Vagina (tissue), 2 donors: ENCODE measurements around the gene HMCN2. TPM values are rescaled to one million over a fixed set of nuclear protein-coding genes. Genes with fewer than 3 reads are reported as not detected.

ENCODE experiments used
- DNase-seq, 2 donors: peaks; one replicate each; pipeline ENCODE4 v3.0.0-alpha.2; 2017; ENCODE audit errors: extremely low spot score in 2 of 2
- H3K27ac ChIP-seq: fragments of 200-600 bp; sonication (generic); one replicate; pipeline ENCODE4 v1.5.1; 2019
- H3K27me3 ChIP-seq: fragments of 200-600 bp; sonication (generic); one replicate; pipeline ENCODE4 v1.5.1; 2019
- H3K36me3 ChIP-seq, 2 donors: fragments of 200-600 bp; sonication (generic); one replicate each; pipeline ENCODE4 v1.5.1; 2017 to 2019
- H3K4me1 ChIP-seq: fragments of 200-600 bp; sonication (generic); one replicate; pipeline ENCODE4 v1.5.1; 2019
- H3K4me3 ChIP-seq, 2 donors: fragments of 200-600 bp; sonication (generic); 1 replicate in 1 of 2; 2 replicates in 1 of 2; pipeline ENCODE4 v1.5.1; 2016 to 2019
- H3K9me3 ChIP-seq: fragments of 200-600 bp; sonication (generic); one replicate; pipeline ENCODE4 v1.5.1; 2019
- CTCF ChIP-seq, 3 experiments: fragments of 450-650 bp in 2 of 3; fragments of 200-600 bp in 1 of 3; sonication (generic) in 1 of 3; IDR thresholded peaks; one replicate each; pipeline ENCODE4 v1.5.1; 2017 to 2019; ENCODE audit warnings: antibody characterized with exemption in 3 of 3, mild to moderate bottlenecking in 2 of 3, moderate library complexity in 2 of 3
- POLR2A ChIP-seq, 2 donors: fragments of 450-650 bp; IDR thresholded peaks; one replicate each; pipeline ENCODE4 v1.6.1; 2017; ENCODE audit warnings: antibody characterized with exemption in 2 of 2, mild to moderate bottlenecking in 2 of 2, moderate library complexity in 2 of 2
- POLR2AphosphoS5 ChIP-seq, 2 donors: sonication (generic); formaldehyde crosslinking; IDR thresholded peaks; one replicate each; pipeline ENCODE4 v1.9.0; 2017; ENCODE audit warnings: antibody characterized with exemption in 2 of 2, mild to moderate bottlenecking in 2 of 2, low read depth in 1 of 2; ENCODE audit not compliant: insufficient read depth in 1 of 2
- intact Hi-C: fragments of 100-400 bp; cut with DNase I; formaldehyde crosslinking; loops from one replicate; pipeline ENCODE4 v1.15.1; 2023
- total RNA-seq: library from RNA; depleted of rRNA; stranded (reverse); fragments of >200 nt; gene quantifications from one replicate; pipeline ENCODE4 v1.2.3, GENCODE V29; 2016

The HMCN2 gene
- total RNA-seq, 1 donor from 2014 or later, result 5.2 TPM

GRCh38 chr9:130378875-130379648 is 113.5 kb downstream of the HMCN2 start:
- DNase-seq, result no peak
- H3K36me3 ChIP-seq, result no peaks in the 10 kb centered on the region
- no peak overlapping the region for H3K4me3 ChIP-seq
- no peaks in the 10 kb centered on the region for H3K9me3 ChIP-seq
- H3K27ac ChIP-seq, result no peak overlapping the region
- H3K4me1 ChIP-seq, result no peaks in the 10 kb centered on the region
- intact Hi-C loops, result no loop called here
- no peaks in the 10 kb centered on the region for H3K27me3 ChIP-seq
- TF ChIP-seq POLR2AphosphoS5 (IDR thresholded peaks at IDR 0.05; ENCODE audit: insufficient read depth in 1 of 2, low read depth in 1 of 2), result no peak
- TF ChIP-seq CTCF (IDR thresholded peaks at IDR 0.05), result no peak
- no peak for TF ChIP-seq POLR2A (IDR thresholded peaks at IDR 0.05)

GRCh38 chr9:130379649-130379970 is 114.0 kb downstream of the HMCN2 start:
- Histone ChIP-seq H3K27me3 (no peaks in the 10 kb centered on the region), H3K4me3 (no peak overlapping the region), H3K36me3 (no peaks in the 10 kb centered on the region), H3K9me3 (no peaks in the 10 kb centered on the region), H3K27ac (no peak overlapping the region), H3K4me1 (no peaks in the 10 kb centered on the region)
- TF ChIP-seq POLR2AphosphoS5 (IDR thresholded peaks at IDR 0.05; ENCODE audit: insufficient read depth in 1 of 2, low read depth in 1 of 2) (no peak), CTCF (IDR thresholded peaks at IDR 0.05) (no peak), POLR2A (IDR thresholded peaks at IDR 0.05) (no peak)
- intact Hi-C loops, result no loop called here
- no peak for DNase-seq

GRCh38 chr9:130380920-130381469 is 115.4 kb downstream of the HMCN2 start:
- Histone ChIP-seq H3K27me3 (no peaks in the 10 kb centered on the region), H3K27ac (no peak overlapping the region), H3K9me3 (no peaks in the 10 kb centered on the region), H3K36me3 (no peaks in the 10 kb centered on the region), H3K4me3 (no peak overlapping the region), H3K4me1 (no peaks in the 10 kb centered on the region)
- intact Hi-C loops, result no loop called here
- TF ChIP-seq CTCF (IDR thresholded peaks at IDR 0.05) (no peak), POLR2AphosphoS5 (IDR thresholded peaks at IDR 0.05; ENCODE audit: insufficient read depth in 1 of 2, low read depth in 1 of 2) (no peak), POLR2A (IDR thresholded peaks at IDR 0.05) (no peak)
- no peak for DNase-seq

GRCh38 chr9:130381660-130382059 is 116.1 kb downstream of the HMCN2 start:
- no peaks in the 10 kb centered on the region for H3K4me1 ChIP-seq
- H3K36me3 ChIP-seq, result no peaks in the 10 kb centered on the region
- intact Hi-C loops, result no loop called here
- no peaks in the 10 kb centered on the region for H3K27me3 ChIP-seq
- TF ChIP-seq CTCF (IDR thresholded peaks at IDR 0.05) (no peak), POLR2A (IDR thresholded peaks at IDR 0.05) (no peak), POLR2AphosphoS5 (IDR thresholded peaks at IDR 0.05; ENCODE audit: insufficient read depth in 1 of 2, low read depth in 1 of 2) (no peak)
- no peak overlapping the region for H3K27ac ChIP-seq
- DNase-seq, result no peak
- H3K9me3 ChIP-seq, result no peaks in the 10 kb centered on the region
- no peak overlapping the region for H3K4me3 ChIP-seq

- Histone ChIP-seq H3K27me3 (no peaks in the 10 kb centered on the region), H3K27ac (no peak overlapping the region), H3K4me3 (no peak overlapping the region), H3K36me3 (no peaks in the 10 kb centered on the region), H3K4me1 (no peaks in the 10 kb centered on the region), H3K9me3 (no peaks in the 10 kb centered on the region)
- intact Hi-C loops, result no loop called here
- TF ChIP-seq POLR2AphosphoS5 (IDR thresholded peaks at IDR 0.05; ENCODE audit: insufficient read depth in 1 of 2, low read depth in 1 of 2), result no peak
- no peak for DNase-seq
Measured at GRCh38 chr9:130382096-130382495, 116.5 kb downstream of the HMCN2 start.
